ENCODE results near the gene JAKMIP1. TPM values are rescaled to one million over a fixed set of nuclear protein-coding genes. Genes with fewer than 3 reads are reported as not detected.

JAKMIP1 gene
- total RNA-seq, 1 experiment from 2014 or later = not detected

GRCh38 chr4:6022607-6023288 lies 177.6 kb downstream of the JAKMIP1 start:
- H3K27me3 Mint-ChIP-seq (ENCODE audit: insufficient read depth, unreplicated experiment) = no peaks in the 10 kb centered on the region
- H3K4me3 Mint-ChIP-seq (ENCODE audit: unreplicated experiment) = no peak overlapping the region
- H3K4me1 Mint-ChIP-seq (ENCODE audit: insufficient read depth, unreplicated experiment) = no peaks in the 10 kb centered on the region
- no TSS peak for BruUV-seq (replicated peaks)
- POLR2A ChIA-PET = no interaction called here
- intact Hi-C loops (cut with micrococcal nuclease) = no loop called here
- H3K9me3 Mint-ChIP-seq (ENCODE audit: unreplicated experiment) = peaks cover 16% of the 10 kb centered on the region
- DNase-seq (ENCODE audit: unreplicated experiment) = no peak
- CTCF ChIA-PET = interaction anchor here (0.6 kb wide), 1 partner anchor 199 kb away, joined by 3 read pairs; no protein-coding TSS in a partner anchor
- TF ChIP-seq CTCF (IDR thresholded peaks at IDR 0.05; ENCODE audit: unreplicated experiment) = no peak
- H3K36me3 Mint-ChIP-seq (ENCODE audit: insufficient read depth, unreplicated experiment) = no peaks in the 10 kb centered on the region
- H3K27ac Mint-ChIP-seq (ENCODE audit: low read depth, unreplicated experiment) = no peak overlapping the region

- H3K9me3 Mint-ChIP-seq (ENCODE audit: unreplicated experiment) = peaks cover 16% of the 10 kb centered on the region
- intact Hi-C loops (cut with micrococcal nuclease) = no loop called here
- no peaks in the 10 kb centered on the region for H3K4me1 Mint-ChIP-seq (ENCODE audit: insufficient read depth, unreplicated experiment)
- H3K4me3 Mint-ChIP-seq (ENCODE audit: unreplicated experiment) = no peak overlapping the region
- ChIA-PET POLR2A (no interaction called here), CTCF (interaction anchor here (0.7 to 3.9 kb wide), 2 partner anchors 11 to 191 kb away, joined by 3 to 22 read pairs; no protein-coding TSS in a partner anchor)
- TF ChIP-seq CTCF (IDR thresholded peaks at IDR 0.05; ENCODE audit: unreplicated experiment) = no peak
- H3K36me3 Mint-ChIP-seq (ENCODE audit: insufficient read depth, unreplicated experiment) = no peaks in the 10 kb centered on the region
- H3K27ac Mint-ChIP-seq (ENCODE audit: low read depth, unreplicated experiment) = no peak overlapping the region
- H3K27me3 Mint-ChIP-seq (ENCODE audit: insufficient read depth, unreplicated experiment) = no peaks in the 10 kb centered on the region
- no peak for DNase-seq (ENCODE audit: unreplicated experiment)
- BruUV-seq (replicated peaks) = no TSS peak
These were observed 178.3 kb downstream of the JAKMIP1 start for GRCh38 chr4:6021831-6022606.

GRCh38 chr4:6020613-6021012 lies 179.7 kb downstream of the JAKMIP1 start:
- no peak overlapping the region for H3K4me3 Mint-ChIP-seq (ENCODE audit: unreplicated experiment)
- intact Hi-C loops (cut with micrococcal nuclease) = no loop called here
- CTCF ChIA-PET = interaction anchor here (0.6 to 3.9 kb wide), 10 partner anchors 10 to 561 kb away, joined by 3 to 22 read pairs (median 5); no protein-coding TSS in a partner anchor
- no peak for TF ChIP-seq CTCF (IDR thresholded peaks at IDR 0.05; ENCODE audit: unreplicated experiment)
- no peaks in the 10 kb centered on the region for H3K4me1 Mint-ChIP-seq (ENCODE audit: insufficient read depth, unreplicated experiment)
- peaks cover 16% of the 10 kb centered on the region for H3K9me3 Mint-ChIP-seq (ENCODE audit: unreplicated experiment)
- H3K27me3 Mint-ChIP-seq (ENCODE audit: insufficient read depth, unreplicated experiment) = no peaks in the 10 kb centered on the region
- DNase-seq (ENCODE audit: unreplicated experiment) = no peak
- no TSS peak for BruUV-seq (replicated peaks)
- POLR2A ChIA-PET = no interaction called here
- H3K27ac Mint-ChIP-seq (ENCODE audit: low read depth, unreplicated experiment) = no peak overlapping the region
- no peaks in the 10 kb centered on the region for H3K36me3 Mint-ChIP-seq (ENCODE audit: insufficient read depth, unreplicated experiment)
